ENCODE measurements around the gene C20orf141. TPM values are rescaled to one million over a fixed set of nuclear protein-coding genes. Genes with fewer than 3 reads are reported as not detected.

C20orf141 gene
- total and polyA plus RNA-seq, 4 donors = not detected

GRCh38 chr20:2796011-2796660, 18.7 kb upstream of the C20orf141 start:
- Histone ChIP-seq H3K36me3 (ENCODE audit: control insufficient read depth in 4 of 4, insufficient read depth in 3 of 4, low read depth in 1 of 4, low read length in 3 of 4) (no peaks in the 10 kb centered on the region), H3K9ac (ENCODE audit: low read depth in 1 of 2, low read length in 2 of 2) (no peak overlapping the region), H3K9me3 (ENCODE audit: control insufficient read depth in 4 of 4, low read length in 3 of 4) (peaks cover 0 to 6% (median under 1%) of the 10 kb centered on the region in 4 donors), H3K27me3 (ENCODE audit: control insufficient read depth in 4 of 4, insufficient read depth in 4 of 4, low read length in 3 of 4) (peaks cover 0 to 10% (median 4%) of the 10 kb centered on the region in 4 donors), H3K27ac (ENCODE audit: low read depth in 1 of 2, low read length in 2 of 2) (no peak overlapping the region), H3K4me1 (ENCODE audit: control insufficient read depth in 4 of 4, insufficient read depth in 4 of 4, low read length in 3 of 4) (peaks cover 0 to 8% (median 4%) of the 10 kb centered on the region in 4 donors), H3K4me3 (ENCODE audit: low read depth in 1 of 3, low read length in 3 of 3) (no peak overlapping the region)
- TF ChIP-seq GABPA (IDR thresholded peaks at IDR 0.05 in 1 of 2, conservative IDR thresholded peaks at IDR 0.05 in 1 of 2) = no peak
- TF ChIP-seq SP1 (IDR thresholded peaks at IDR 0.05) = no peak
- no peak for TF ChIP-seq NR2F2 (IDR thresholded peaks at IDR 0.05)
- TF ChIP-seq RXRA (IDR thresholded peaks at IDR 0.05) = no peak
- no peak for TF ChIP-seq CTCF (IDR thresholded peaks at IDR 0.05; ENCODE audit: low read depth, low read length, missing input control)
- no peak for TF ChIP-seq MAX (IDR thresholded peaks at IDR 0.05)
- no peak for TF ChIP-seq REST (IDR thresholded peaks at IDR 0.05)
- TF ChIP-seq ATF3 (IDR thresholded peaks at IDR 0.05) = no peak
- 91% methylated on average over 20 of the region's 20 CpGs for WGBS
- DNase-seq (ENCODE audit: low spot score) = no peak

DNA sequence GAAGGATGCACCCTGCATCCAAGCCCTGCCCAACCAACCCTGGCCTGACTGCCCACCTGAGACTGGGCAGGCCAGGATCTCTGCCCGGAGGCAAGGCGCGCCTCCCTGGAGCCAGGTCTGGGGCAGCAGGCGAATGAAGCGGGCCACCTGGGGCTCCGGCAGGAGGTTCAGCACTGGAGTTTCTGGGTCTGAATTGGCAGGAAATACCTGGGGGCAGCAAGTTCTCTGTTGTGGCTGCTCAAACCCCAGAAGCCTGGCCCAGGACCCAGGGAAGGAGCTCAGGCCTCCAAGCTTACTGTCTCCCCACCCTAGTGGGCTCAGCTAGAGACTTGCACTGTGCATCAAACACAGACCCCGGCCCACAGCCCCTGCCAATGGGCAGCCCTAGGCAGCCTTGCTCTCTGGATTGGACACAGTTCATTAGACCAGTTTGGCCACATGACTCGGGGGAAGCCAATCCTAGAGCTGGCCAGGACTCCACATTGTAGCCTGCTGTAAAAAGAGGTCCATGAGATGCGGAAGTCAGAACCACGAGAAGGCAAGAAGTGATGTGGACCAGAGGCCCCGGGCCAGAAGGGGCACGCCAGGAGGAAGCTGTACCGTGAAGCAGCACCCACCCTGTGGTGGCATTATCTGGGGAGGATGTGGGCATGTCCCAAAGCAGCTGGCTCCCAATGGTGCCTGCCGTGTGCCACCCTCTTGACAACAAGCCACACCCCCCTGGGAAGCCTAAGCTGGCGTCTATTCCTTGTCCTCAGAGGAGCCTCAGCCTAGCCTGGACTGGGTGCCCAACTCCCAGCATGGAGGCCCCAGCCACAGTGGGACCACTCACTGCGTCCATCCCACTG, 17.4 kb upstream of the C20orf141 start:
- Histone ChIP-seq H3K4me1 (ENCODE audit: control insufficient read depth in 4 of 4, insufficient read depth in 4 of 4, low read length in 3 of 4) (peaks cover 0 to 8% (median 4%) of the 10 kb centered on the region in 4 donors), H3K9ac (ENCODE audit: low read depth in 1 of 2, low read length in 2 of 2) (no peak overlapping the region), H3K27ac (ENCODE audit: low read depth in 1 of 2, low read length in 2 of 2) (no peak overlapping the region), H3K9me3 (ENCODE audit: control insufficient read depth in 4 of 4, low read length in 3 of 4) (peaks cover 3 to 9% (median 4%) of the 10 kb centered on the region in 4 donors), H3K27me3 (ENCODE audit: control insufficient read depth in 4 of 4, insufficient read depth in 4 of 4, low read length in 3 of 4) (peaks cover under 1 to 11% (median 5%) of the 10 kb centered on the region in 4 donors), H3K4me3 (ENCODE audit: low read depth in 1 of 3, low read length in 3 of 3) (no peak overlapping the region), H3K36me3 (ENCODE audit: control insufficient read depth in 4 of 4, insufficient read depth in 3 of 4, low read depth in 1 of 4, low read length in 3 of 4) (peaks cover 0 to 2% (median 0%) of the 10 kb centered on the region in 4 donors)
- 86% methylated on average over 16 of the region's 16 CpGs for WGBS
- DNase-seq (ENCODE audit: low spot score) = no peak
- TF ChIP-seq YY1 (IDR thresholded peaks at IDR 0.05) = no peak
